Hepatocyte (in vitro differentiated cells): ENCODE data around the gene SFXN4. TPM values are rescaled to one million over a fixed set of nuclear protein-coding genes. Genes with fewer than 3 reads are reported as not detected.
A peak's percentile ranks its signal among the peaks of the same experiment; 100 is the strongest.
"Not testable (repeated sequence)": the region's sequence is repeated elsewhere in the genome, so short reads cannot be mapped to it uniquely, and the experiment has no call there.

Experiments
- DNase-seq: peaks from one replicate; pipeline ENCODE4 v3.0.0-alpha.2; 2016; ENCODE audit warnings: low spot score
- H2AFZ ChIP-seq: fragments of 200-600 bp; sonication (generic); 2 replicates; pipeline ENCODE4 v1.6.0; 2016; ENCODE audit warnings: antibody characterized with exemption, mild to moderate bottlenecking
- H3K27ac ChIP-seq: fragments of 200-600 bp; sonication (generic); 2 replicates; pipeline ENCODE4 v1.5.1; 2016; ENCODE audit warnings: mild to moderate bottlenecking
- H3K27me3 ChIP-seq: fragments of 200-600 bp; sonication (generic); 2 replicates; pipeline ENCODE4 v1.6.1; 2016
- H3K36me3 ChIP-seq: fragments of 200-600 bp; sonication (generic); replicated peaks from 2 replicates; pipeline ENCODE4 v1.5.1; 2016; ENCODE audit warnings: low read depth; ENCODE audit not compliant: insufficient read depth
- H3K4me1 ChIP-seq: fragments of 200-600 bp; sonication (generic); 2 replicates; pipeline ENCODE4 v1.5.1; 2016; ENCODE audit warnings: mild to moderate bottlenecking, moderate library complexity; ENCODE audit not compliant: insufficient read depth
- H3K4me2 ChIP-seq: fragments of 200-600 bp; sonication (generic); 2 replicates; pipeline ENCODE4 v1.6.0; 2016
- H3K4me3 ChIP-seq: fragments of 200-600 bp; sonication (generic); 2 replicates; pipeline ENCODE4 v1.5.1; 2016; ENCODE audit warnings: mild to moderate bottlenecking
- H3K79me2 ChIP-seq: fragments of 200-600 bp; sonication (generic); 2 replicates; pipeline ENCODE4 v1.6.0; 2017; ENCODE audit warnings: mild to moderate bottlenecking
- H3K9me2 ChIP-seq: fragments of 200-600 bp; sonication (generic); replicated peaks from 2 replicates; pipeline ENCODE4 v1.6.0; 2017; ENCODE audit warnings: mild to moderate bottlenecking; ENCODE audit not compliant: insufficient read depth
- H3K9me3 ChIP-seq: fragments of 200-600 bp; sonication (generic); 2 replicates; pipeline ENCODE4 v1.5.1; 2016; ENCODE audit warnings: low read depth, mild to moderate bottlenecking
- H4K20me1 ChIP-seq: fragments of 200-600 bp; sonication (generic); 2 replicates; pipeline ENCODE4 v1.6.0; 2016; ENCODE audit warnings: mild to moderate bottlenecking; ENCODE audit not compliant: insufficient read depth, poor library complexity, severe bottlenecking
- CTCF ChIP-seq: fragments of 200-600 bp; sonication (generic); IDR thresholded peaks from 2 replicates; pipeline ENCODE4 v1.5.1; 2016; ENCODE audit warnings: antibody characterized with exemption, mild to moderate bottlenecking; ENCODE audit not compliant: poor library complexity
- EZH2 ChIP-seq: fragments of 200-600 bp; sonication (generic); IDR thresholded peaks from 2 replicates; pipeline ENCODE4 v1.6.1; 2016; ENCODE audit warnings: antibody characterized with exemption, mild to moderate bottlenecking, borderline replicate concordance
- EZH2phosphoT487 ChIP-seq: fragments of 200-600 bp; sonication (generic); IDR thresholded peaks from one replicate; pipeline ENCODE4 v1.6.1; 2018; ENCODE audit warnings: antibody characterized with exemption, mild to moderate bottlenecking, low read depth, moderate library complexity; ENCODE audit not compliant: unreplicated experiment, severe bottlenecking
- WGBS: methylation state at CpG from one replicate; pipeline ENCODE4 v1.1.6; 2016; ENCODE audit warnings: low lambda C conversion rate; ENCODE audit errors: missing lambda C conversion rate; 5-methylcytosine and 5-hydroxymethylcytosine counted together
- polyA plus RNA-seq: library from polyadenylated mRNA; unstranded; fragments of >200 nt; fragmentation: Nextera tagmentation; extraction: Ambion mirVana; gene quantifications from 2 replicates; pipeline ENCODE4 v1.2.1, GENCODE V29; 2016
- total RNA-seq: library from RNA; depleted of rRNA; stranded (reverse); fragments of >200 nt; gene quantifications from 2 replicates; pipeline ENCODE4 v1.2.3, GENCODE V29; 2014

Gene SFXN4
- total and polyA plus RNA-seq, 2 experiments from 2014 or later: 27.2 to 41.5 TPM

- H3K36me3 ChIP-seq: no peaks in the 10 kb centered on the region
- H3K9me2 ChIP-seq: no peaks in the 10 kb centered on the region
- H2AFZ ChIP-seq: no peak overlapping the region
- no peak for DNase-seq
- TF ChIP-seq EZH2 (no peak), CTCF (no peak)
- peak overlapping the region; percentile 25 for H3K27ac ChIP-seq
- peaks cover 18% of the 10 kb centered on the region for H3K4me1 ChIP-seq
- H3K79me2 ChIP-seq: peaks cover 7% of the 10 kb centered on the region
- no peak overlapping the region for H3K4me3 ChIP-seq
- WGBS: 85% methylated on average over 4 of the region's 4 CpGs
- H3K4me2 ChIP-seq: no peak overlapping the region
- no peaks in the 10 kb centered on the region for H3K27me3 ChIP-seq
- H3K9me3 ChIP-seq: no peaks in the 10 kb centered on the region
- H4K20me1 ChIP-seq: no peaks in the 10 kb centered on the region
These were observed 53.5 kb downstream of the SFXN4 start for GRCh38 chr10:119112056-119112455.

- DNase-seq, H3K36me3 ChIP-seq, H3K4me2 ChIP-seq, H3K9me3 ChIP-seq, H3K9me2 ChIP-seq, H4K20me1 ChIP-seq, H3K4me3 ChIP-seq, H3K27me3 ChIP-seq, H2AFZ ChIP-seq, H3K27ac ChIP-seq: not testable (repeated sequence)
- H3K79me2 ChIP-seq: peaks cover 29% of the 10 kb centered on the region
- H3K4me1 ChIP-seq: peaks cover 10% of the 10 kb centered on the region
- 94% methylated on average over 2 of the region's 2 CpGs for WGBS
These were observed 57.7 kb downstream of the SFXN4 start for GRCh38 chr10:119107771-119108170.

- not testable (repeated sequence) for H3K27ac ChIP-seq, H3K4me3 ChIP-seq, H3K4me2 ChIP-seq, H3K9me3 ChIP-seq, H2AFZ ChIP-seq, H3K27me3 ChIP-seq, H3K36me3 ChIP-seq, H3K9me2 ChIP-seq, H4K20me1 ChIP-seq, DNase-seq
- WGBS: 99% methylated on average over 6 of the region's 6 CpGs
- Histone ChIP-seq H3K4me1 (peaks cover 10% of the 10 kb centered on the region), H3K79me2 (peaks cover 29% of the 10 kb centered on the region)
These were observed 58.4 kb downstream of the SFXN4 start for GRCh38 chr10:119107106-119107505.

- Histone ChIP-seq H3K79me2 (peaks cover 29% of the 10 kb centered on the region), H3K4me2 (peak overlapping the region; percentile 94), H3K4me1 (peaks cover 10% of the 10 kb centered on the region)
- H3K36me3 ChIP-seq, H2AFZ ChIP-seq, H3K27ac ChIP-seq, DNase-seq, H3K27me3 ChIP-seq, H4K20me1 ChIP-seq, H3K9me2 ChIP-seq, H3K9me3 ChIP-seq, H3K4me3 ChIP-seq: not testable (repeated sequence)
- WGBS: 98% methylated on average over 7 of the region's 7 CpGs
These were observed 59.6 kb downstream of the SFXN4 start for GRCh38 chr10:119105899-119106298.

GRCh38 chr10:119105155-119105554, 60.4 kb downstream of the SFXN4 start:
- 93% methylated on average over 12 of the region's 12 CpGs for WGBS
- no peak overlapping the region for H2AFZ ChIP-seq

More at GRCh38 chr10:119105155-119105554, 60.4 kb downstream of the SFXN4 start:
- DNase-seq: no peak
- no peaks in the 10 kb centered on the region for H3K27me3 ChIP-seq
- peak overlapping the region; percentile 95 for H3K4me3 ChIP-seq
- peak overlapping the region; percentile 94 for H3K4me2 ChIP-seq
- TF ChIP-seq EZH2phosphoT487: no peak
- no peak for TF ChIP-seq EZH2
- no peak for TF ChIP-seq CTCF
- peaks cover 17% of the 10 kb centered on the region for H3K4me1 ChIP-seq
- no peaks in the 10 kb centered on the region for H3K36me3 ChIP-seq
- peaks cover 27% of the 10 kb centered on the region for H3K79me2 ChIP-seq
- H3K27ac ChIP-seq: peak overlapping the region; percentile 68
- H4K20me1 ChIP-seq: no peaks in the 10 kb centered on the region
- H3K9me2 ChIP-seq: no peaks in the 10 kb centered on the region
- H3K9me3 ChIP-seq: no peaks in the 10 kb centered on the region
